Ureter (tissue), 1 donor: Measurements from ENCODE around the gene FOXN3. TPM values are rescaled to one million over a fixed set of nuclear protein-coding genes. Genes with fewer than 3 reads are reported as not detected.

Source experiments
- DNase-seq: peaks from one replicate; pipeline ENCODE4 v3.0.0-alpha.2; 2020; ENCODE audit warnings: low spot score
- total RNA-seq: library from RNA; stranded (reverse); gene quantifications from one replicate; pipeline ENCODE4 v1.2.4, GENCODE V29; 2023
- donor health status: DM: yes; HTN: yes; CAD: no.

FOXN3 gene
- total RNA-seq, 1 donor from 2014 or later = 91.7 TPM

DNA sequence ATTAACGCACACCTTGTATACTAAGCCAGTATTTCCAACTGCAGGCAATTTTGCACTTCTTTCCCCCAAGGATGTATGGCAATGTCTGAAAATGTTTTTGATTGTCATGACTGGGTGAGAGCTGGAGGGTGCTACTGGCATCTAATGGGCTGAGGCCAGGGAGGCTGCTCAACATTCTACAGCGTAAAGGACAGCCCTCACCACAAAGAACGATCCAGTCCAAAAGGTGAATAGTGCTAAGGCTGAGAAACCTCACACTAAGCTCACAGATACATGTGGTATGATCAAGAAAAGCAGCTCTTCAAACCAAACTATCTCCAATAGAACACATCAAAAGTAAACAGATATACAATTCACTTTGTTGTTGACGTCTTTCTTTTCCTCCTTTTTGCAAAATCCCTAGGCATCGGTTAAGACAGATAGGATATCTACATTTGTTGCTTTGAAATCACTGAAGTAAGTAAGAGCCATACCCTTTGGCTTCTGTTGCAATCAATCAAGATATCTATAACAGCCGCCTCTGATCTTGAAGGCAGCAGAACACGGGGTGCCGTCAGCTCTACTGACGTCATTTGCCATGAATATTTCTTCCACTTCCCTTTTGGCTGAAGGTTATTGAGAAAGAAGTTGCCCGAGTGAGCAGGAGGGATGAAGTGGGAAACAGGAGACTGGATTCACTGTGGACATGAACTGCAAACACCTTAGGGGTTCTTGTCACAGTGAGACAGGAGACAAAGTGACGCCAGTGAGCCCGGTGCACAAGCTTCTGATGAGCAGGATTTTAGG, 218.3 kb downstream of the FOXN3 start:
- DNase-seq = no peak

GRCh38 chr14:89197623-89198022, 219.4 kb downstream of the FOXN3 start:
- DNase-seq = no peak

DNA sequence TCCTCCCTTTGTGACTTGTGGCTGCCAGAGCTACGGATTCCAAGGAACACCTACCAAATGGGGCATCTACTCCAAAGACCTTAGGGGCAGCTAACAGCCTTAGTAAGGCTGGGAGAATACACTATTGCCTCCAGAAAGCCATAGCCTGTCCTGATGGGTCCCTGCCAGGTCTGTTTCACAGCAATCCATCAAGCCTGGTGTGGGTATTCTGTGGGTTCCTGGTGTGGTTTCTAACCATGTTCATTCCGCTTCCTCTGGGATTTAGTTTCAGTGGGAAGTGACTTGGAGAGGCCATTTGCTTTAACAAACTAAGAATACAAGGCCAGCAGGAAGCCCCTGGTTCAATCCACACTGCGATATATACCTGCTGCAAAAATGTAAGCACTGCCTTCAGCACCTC, 220.5 kb downstream of the FOXN3 start:
- DNase-seq = no peak

DNA sequence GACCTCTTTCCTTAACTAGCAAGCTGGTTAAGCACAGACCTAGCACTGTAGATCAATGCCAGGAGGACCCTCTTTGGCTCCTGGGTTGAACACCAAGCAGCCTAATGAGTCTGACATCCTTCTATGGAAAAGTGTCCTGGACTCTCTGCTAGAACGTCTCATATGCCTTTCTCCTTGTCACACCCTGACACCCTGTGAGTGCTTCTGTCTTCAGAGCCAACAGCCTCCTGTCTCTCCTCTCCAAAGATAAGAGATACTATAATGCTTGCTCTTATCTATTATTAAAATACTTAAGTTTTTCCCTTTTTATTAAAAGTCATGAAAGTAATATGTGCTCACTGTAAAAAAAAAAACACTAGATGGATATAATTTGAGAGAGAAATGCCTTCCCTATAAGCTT, 222.7 kb downstream of the FOXN3 start:
- DNase-seq = no peak

GRCh38 chr14:89190765-89191513, 226.1 kb downstream of the FOXN3 start:
- DNase-seq = no peak

- DNase-seq = no peak
Observed at GRCh38 chr14:89188492-89188891, 228.5 kb downstream of the FOXN3 start.

DNA sequence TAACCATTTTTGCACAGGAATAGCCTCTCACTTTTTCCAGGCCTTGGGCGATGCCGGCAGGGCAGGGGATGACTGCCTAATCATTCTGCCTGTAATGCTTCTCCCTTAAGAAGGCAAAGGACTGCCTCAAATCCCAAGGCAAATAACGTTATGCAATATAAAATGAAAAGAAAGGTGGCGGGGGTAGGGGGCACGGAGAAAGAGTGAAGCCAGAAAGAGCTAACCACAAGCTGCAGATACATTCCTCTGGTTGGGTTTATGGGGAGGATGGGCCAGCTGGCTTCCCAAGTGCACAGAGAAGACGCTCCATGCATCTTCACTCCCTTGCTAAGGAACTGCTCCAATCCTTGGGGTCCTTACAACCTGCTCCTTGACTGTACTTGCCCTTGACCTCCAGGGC, 229.5 kb downstream of the FOXN3 start:
- DNase-seq = no peak

- no peak for DNase-seq
Observed at GRCh38 chr14:89186856-89187376, 230.1 kb downstream of the FOXN3 start.

GRCh38 chr14:89185919-89186855, 230.8 kb downstream of the FOXN3 start:
- DNase-seq = no peak

- DNase-seq = no peak
Observed at GRCh38 chr14:89184952-89185351, 232.1 kb downstream of the FOXN3 start.

GRCh38 chr14:89182326-89182725, 234.7 kb downstream of the FOXN3 start:
- no peak for DNase-seq

- no peak for DNase-seq
Observed at GRCh38 chr14:89180546-89180945, 236.5 kb downstream of the FOXN3 start.

GRCh38 chr14:89179891-89180404, 237.1 kb downstream of the FOXN3 start:
- no peak for DNase-seq

GRCh38 chr14:89178800-89179535, 238.1 kb downstream of the FOXN3 start:
- DNase-seq = no peak

DNA sequence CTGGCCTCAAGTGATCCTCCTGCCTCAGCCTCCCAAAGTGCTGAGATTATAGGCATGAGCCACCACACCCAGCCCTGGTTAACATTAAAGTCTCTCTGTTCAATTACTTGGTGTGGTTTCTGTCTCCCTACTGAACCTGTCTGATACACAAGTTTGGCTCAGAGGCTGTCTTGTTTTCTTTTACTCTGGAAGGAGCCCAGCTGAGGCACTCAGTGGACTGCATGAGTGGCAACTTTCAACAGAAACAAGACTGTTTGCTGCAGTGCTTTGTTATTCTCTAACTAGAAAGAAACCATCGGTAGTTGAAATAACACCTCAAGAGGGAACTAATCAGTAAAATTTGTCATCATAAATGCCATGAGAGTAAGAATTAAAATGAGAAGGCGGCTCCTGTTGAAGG, 238.7 kb downstream of the FOXN3 start:
- no peak for DNase-seq

- no peak for DNase-seq
Observed at GRCh38 chr14:89175881-89176799, 240.9 kb downstream of the FOXN3 start.

- DNase-seq = no peak
Observed at GRCh38 chr14:89171628-89172027, 245.4 kb downstream of the FOXN3 start.

GRCh38 chr14:89171168-89171567, 245.9 kb downstream of the FOXN3 start:
- DNase-seq = no peak

GRCh38 chr14:89167705-89168104, 249.3 kb downstream of the FOXN3 start:
- no peak for DNase-seq

GRCh38 chr14:89166633-89167032, 250.4 kb downstream of the FOXN3 start:
- DNase-seq = no peak
